Heart left ventricle (tissue), 16 donors: ENCODE data around the gene CADM2. TPM values are rescaled to one million over a fixed set of nuclear protein-coding genes. Genes with fewer than 3 reads are reported as not detected.
"Not testable (repeated sequence)": the region's sequence is repeated elsewhere in the genome, so short reads cannot be mapped to it uniquely, and the experiment has no call there.

Experiments
- ATAC-seq, 4 donors: fragments of 200-7000 bp; cut with Tn5 transposase; one replicate each; pipeline ENCODE4 v1.9.1; 2020 to 2022; ENCODE audit warnings: moderate library complexity in 4 of 4, mild to moderate bottlenecking in 3 of 4, moderate number of reproducible peaks in 1 of 4
- DNase-seq, 5 donors: peaks; one replicate each; pipeline ENCODE4 v3.0.0-alpha.2; 2020
- H3K27ac ChIP-seq, 12 donors: fragments of 200-600 bp; sonication (generic) in 4 of 12; one replicate each; pipeline versions ENCODE4 v1.5.0 to v1.8.0; 2016 to 2022; ENCODE audit warnings: mild to moderate bottlenecking in 2 of 12
- H3K27me3 ChIP-seq, 9 donors: fragments of 200-600 bp; sonication (generic) in 2 of 9; one replicate each; pipeline versions ENCODE4 v1.5.1 to v1.8.0; 2016 to 2022; ENCODE audit warnings: mild to moderate bottlenecking in 3 of 9
- H3K36me3 ChIP-seq, 9 donors: fragments of 200-600 bp; sonication (generic) in 2 of 9; one replicate each; pipeline versions ENCODE4 v1.5.0 to v1.8.0; 2018 to 2022; ENCODE audit warnings: mild to moderate bottlenecking in 2 of 9
- H3K4me1 ChIP-seq, 12 donors: fragments of 200-600 bp; sonication (generic) in 4 of 12; one replicate each; pipeline versions ENCODE4 v1.5.0 to v1.8.0; 2016 to 2022; ENCODE audit warnings: mild to moderate bottlenecking in 3 of 12
- H3K4me3 ChIP-seq, 12 donors: fragments of 200-600 bp; sonication (generic) in 4 of 12; one replicate each; pipeline versions ENCODE4 v1.5.0 to v1.8.0; 2017 to 2022; ENCODE audit warnings: mild to moderate bottlenecking in 9 of 12, moderate library complexity in 4 of 12
- H3K9me3 ChIP-seq, 12 donors: fragments of 200-600 bp; sonication (generic) in 4 of 12; one replicate each; pipeline versions ENCODE4 v1.5.0 to v1.8.0; 2016 to 2022; ENCODE audit warnings: mild to moderate bottlenecking in 1 of 12
- POLR2A ChIP-seq, 2 donors: fragments of 450-650 bp; IDR thresholded peaks; one replicate each; pipeline ENCODE4 v1.6.1; 2017; ENCODE audit warnings: antibody characterized with exemption in 2 of 2, mild to moderate bottlenecking in 2 of 2, moderate library complexity in 2 of 2
- WGBS, 4 donors: extraction: QIAGEN DNeasy Blood & Tissue Kit in 2 of 4; methylation state at CpG; one replicate each; pipeline versions ENCODE4 v1.1.5 to v1.1.7; 2013 to 2018; 5-methylcytosine and 5-hydroxymethylcytosine counted together
- intact Hi-C, 10 donors: fragments of 100-400 bp; cut with DNase I; formaldehyde crosslinking; loops; one replicate each; pipeline versions ENCODE4 v1.11.1 to v1.14.2; 2022
- polyA plus RNA-seq, 2 donors: library from polyadenylated mRNA; stranded (reverse); fragments of 200-250 nt; gene quantifications; one replicate each; pipeline ENCODE4 v1.2.3, GENCODE V29; 2013
- total RNA-seq, 9 donors: library from RNA; depleted of rRNA in 2 of 9; stranded (reverse); fragments of >200 nt in 2 of 9; fragmentation: NEBNext Ultra II Directional in 3 of 9; extraction: Animal tissue kit (Norgen Biotek cat#: 25700) in 3 of 9; gene quantifications; one replicate each; pipeline versions ENCODE4 v1.1.0 to v1.2.4, GENCODE V29; 2016 to 2023
- TF ChIP-seq, protein P1 (sequence below), 12 donors: fragments of 200-600 bp; sonication (generic) in 4 of 12; IDR thresholded peaks; one replicate each; pipeline versions ENCODE4 v1.5.0 to v1.8.0; 2018 to 2022; ENCODE audit warnings: antibody characterized with exemption in 12 of 12, mild to moderate bottlenecking in 5 of 12
- donor health status: ischemic (EF 13 %, LVEDD 7.1; RV severe dilation, severe dysfunction).
- donor health status: healthy with polysubstance abuse.
- donor health status: DM: no; HTN: yes; CAD: no.
- donor health status: DM: no; HTN: no; CAD: no.
- donor health status: ischemic (EF 25% LVEDD 6.9; RV normal size, moderate dysfunction).
- donor health status: ischemic (EF 25% LVEDD 5.7; RV mildly dilated, moderate dysfunction).
- donor health status: healthy.
- donor health status: DM: yes; HTN: yes; CAD: no.
- donor health status: ischemic (EF 35%, LVEDD 5.7; RV mildly dilated, moderate dysfunction).
- donor health status: nonischemic (EF 11% LVEDD 7.7; RV severe dilation, severe dysfunction).
- donor health status: DM: yes; HTN: yes; CAD: no.
- donor health status: PGD.
- donor health status: ischemic (EF 29% LVEDD 5.4; RV normal size, mild dysfunction).
- donor health status: nonischemic (EF 23%, LVEDD 6.1; RV moderate dilation, normal function).

Gene CADM2
- total and polyA plus RNA-seq, 11 donors, result 0.19 to 2.3 (median 0.69) TPM

GRCh38 chr3:85110393-85110792, 151.6 kb downstream of the CADM2 start:
- no peak for DNase-seq
- Histone ChIP-seq H3K27me3 (no peaks in the 10 kb centered on the region), H3K27ac (no peak overlapping the region), H3K4me1 (no peaks in the 10 kb centered on the region), H3K9me3 (no peaks in the 10 kb centered on the region), H3K4me3 (no peak overlapping the region), H3K36me3 (no peaks in the 10 kb centered on the region)
- no peak for ATAC-seq
- intact Hi-C loops, result no loop called here
- TF ChIP-seq, protein P1, sequence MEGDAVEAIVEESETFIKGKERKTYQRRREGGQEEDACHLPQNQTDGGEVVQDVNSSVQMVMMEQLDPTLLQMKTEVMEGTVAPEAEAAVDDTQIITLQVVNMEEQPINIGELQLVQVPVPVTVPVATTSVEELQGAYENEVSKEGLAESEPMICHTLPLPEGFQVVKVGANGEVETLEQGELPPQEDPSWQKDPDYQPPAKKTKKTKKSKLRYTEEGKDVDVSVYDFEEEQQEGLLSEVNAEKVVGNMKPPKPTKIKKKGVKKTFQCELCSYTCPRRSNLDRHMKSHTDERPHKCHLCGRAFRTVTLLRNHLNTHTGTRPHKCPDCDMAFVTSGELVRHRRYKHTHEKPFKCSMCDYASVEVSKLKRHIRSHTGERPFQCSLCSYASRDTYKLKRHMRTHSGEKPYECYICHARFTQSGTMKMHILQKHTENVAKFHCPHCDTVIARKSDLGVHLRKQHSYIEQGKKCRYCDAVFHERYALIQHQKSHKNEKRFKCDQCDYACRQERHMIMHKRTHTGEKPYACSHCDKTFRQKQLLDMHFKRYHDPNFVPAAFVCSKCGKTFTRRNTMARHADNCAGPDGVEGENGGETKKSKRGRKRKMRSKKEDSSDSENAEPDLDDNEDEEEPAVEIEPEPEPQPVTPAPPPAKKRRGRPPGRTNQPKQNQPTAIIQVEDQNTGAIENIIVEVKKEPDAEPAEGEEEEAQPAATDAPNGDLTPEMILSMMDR (IDR thresholded peaks at IDR 0.05), result no peak
- no peak for TF ChIP-seq POLR2A (IDR thresholded peaks at IDR 0.05)
- WGBS, 4 donors, result 52 to 65% (median 61%) methylated on average over 2 of the region's 2 CpGs

GRCh38 chr3:85120879-85121278, 162.1 kb downstream of the CADM2 start:
- no peaks in the 10 kb centered on the region for H3K36me3 ChIP-seq
- peaks cover 0 to 10% (median 0%) of the 10 kb centered on the region in 12 donors for H3K9me3 ChIP-seq
- no peak for ATAC-seq
- no peaks in the 10 kb centered on the region for H3K27me3 ChIP-seq
- no peaks in the 10 kb centered on the region for H3K4me1 ChIP-seq
- no peak overlapping the region for H3K27ac ChIP-seq
- DNase-seq, result no peak
- TF ChIP-seq, protein P1 (IDR thresholded peaks at IDR 0.05), result no peak
- TF ChIP-seq POLR2A (IDR thresholded peaks at IDR 0.05), result no peak
- intact Hi-C loops, result no loop called here
- 62 to 76% (median 70%) methylated on average over 2 of the region's 2 CpGs for WGBS, 4 donors
- no peak overlapping the region for H3K4me3 ChIP-seq

GRCh38 chr3:85132864-85133263, 174.1 kb downstream of the CADM2 start:
- not testable (repeated sequence) for H3K27ac ChIP-seq, H3K36me3 ChIP-seq, H3K27me3 ChIP-seq, ATAC-seq, H3K9me3 ChIP-seq, H3K4me3 ChIP-seq, DNase-seq, H3K4me1 ChIP-seq
- intact Hi-C loops, result loop anchor here in 1 of 10 donors (10.0 kb wide), 1 partner anchor 62 kb away; no protein-coding TSS in a partner anchor
- WGBS, 4 donors, result 86 to 89% (median 89%) methylated on average over 13 of the region's 13 CpGs

GRCh38 chr3:85133691-85134420, 175.1 kb downstream of the CADM2 start:
- not testable (repeated sequence) for H3K9me3 ChIP-seq, H3K36me3 ChIP-seq, H3K4me1 ChIP-seq, H3K27ac ChIP-seq, H3K27me3 ChIP-seq, ATAC-seq, DNase-seq, H3K4me3 ChIP-seq
- 91 to 95% (median 94%) methylated on average over 21 to 51 of the region's 57 CpGs for WGBS, 4 donors
- intact Hi-C loops, result loop anchor here in 1 of 10 donors (10.0 kb wide), 1 partner anchor 61 kb away; no protein-coding TSS in a partner anchor

DNA sequence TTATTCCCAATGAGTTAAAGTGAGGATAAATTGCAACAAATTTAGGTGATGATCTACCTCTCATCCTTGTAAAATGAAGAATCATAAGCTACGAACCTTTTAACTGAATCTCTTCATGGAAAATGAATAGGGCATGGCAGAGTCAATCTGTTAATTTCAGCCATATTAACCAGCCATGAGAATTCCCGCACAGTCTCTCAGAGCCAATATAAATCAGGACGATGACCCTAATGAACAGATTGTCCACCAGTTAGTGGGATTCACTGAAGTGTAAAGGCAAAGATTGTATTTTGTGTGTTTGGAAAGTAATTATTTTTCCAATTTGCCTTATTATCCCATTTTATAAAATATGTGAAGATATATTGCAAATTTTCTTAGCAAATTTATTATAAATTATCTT, 183.8 kb downstream of the CADM2 start:
- TF ChIP-seq POLR2A (IDR thresholded peaks at IDR 0.05), result no peak
- TF ChIP-seq, protein P1 (IDR thresholded peaks at IDR 0.05), result no peak
- no peaks in the 10 kb centered on the region for H3K4me1 ChIP-seq
- no peak for ATAC-seq
- H3K9me3 ChIP-seq, result no peaks in the 10 kb centered on the region
- 78 to 86% (median 83%) methylated on average over 3 of the region's 3 CpGs for WGBS, 4 donors
- intact Hi-C loops, result no loop called here
- H3K27me3 ChIP-seq, result no peaks in the 10 kb centered on the region
- no peak for DNase-seq
- H3K36me3 ChIP-seq, result no peaks in the 10 kb centered on the region
- no peak overlapping the region for H3K27ac ChIP-seq
- no peak overlapping the region for H3K4me3 ChIP-seq
